Left renal pelvis (tissue), 4 donors: ENCODE measurements around the gene NUMB. TPM values are rescaled to one million over a fixed set of nuclear protein-coding genes. Genes with fewer than 3 reads are reported as not detected.
"Not testable (repeated sequence)": the region's sequence is repeated elsewhere in the genome, so short reads cannot be mapped to it uniquely, and the experiment has no call there.

ENCODE experiments used
- DNase-seq, 4 donors: peaks; one replicate each; pipeline ENCODE4 v3.0.0-alpha.2; 2013; ENCODE audit warnings: low read depth in 4 of 4, low spot score in 3 of 4
- polyA plus RNA-seq, 4 donors: library from polyadenylated mRNA; unstranded; fragments of 120-200 nt; gene quantifications; one replicate each; pipeline ENCODE4 v1.2.1, GENCODE V29; 2013; ENCODE audit not compliant: insufficient read length in 4 of 4

NUMB gene
- polyA plus RNA-seq, 4 donors: 58.9 to 109 (median 89.3) TPM

DNA sequence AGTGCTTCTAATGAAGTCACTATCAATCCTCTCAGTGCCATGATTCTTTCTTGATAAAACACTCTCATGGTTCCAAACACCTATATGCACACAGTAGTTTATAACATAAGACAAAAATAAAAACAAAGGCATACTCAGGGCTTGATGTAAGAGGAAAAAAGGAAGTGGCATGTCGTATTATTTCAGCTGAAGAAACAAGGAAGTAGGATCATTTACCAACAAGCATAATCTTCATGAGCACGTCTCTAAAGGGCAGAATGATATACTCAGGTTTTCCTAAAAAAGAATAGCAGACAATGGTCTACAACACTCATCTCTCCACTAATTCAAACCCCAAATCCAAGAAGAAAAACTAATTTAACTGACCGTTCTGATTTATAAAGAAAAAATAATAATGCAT lies 33.9 kb downstream of the NUMB start:
- no peak for DNase-seq

DNA sequence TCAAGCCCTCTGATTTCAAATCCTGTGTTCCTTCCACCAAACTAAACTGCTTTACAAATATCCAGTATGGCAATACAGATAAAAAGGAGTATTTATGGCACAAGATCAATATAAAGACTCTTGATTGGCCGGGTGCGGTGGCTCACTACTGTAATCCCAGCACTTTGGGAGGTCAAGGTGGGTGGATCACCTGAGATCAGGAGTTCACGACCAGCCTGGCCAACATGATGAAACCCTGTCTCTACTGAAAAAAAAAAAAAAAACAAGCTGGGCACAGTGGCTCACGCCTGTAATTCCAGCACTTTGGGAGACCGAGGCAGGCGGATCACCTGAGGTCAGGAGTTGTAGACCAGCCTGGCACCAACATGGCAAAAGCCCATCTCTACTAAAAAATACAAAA lies 35.3 kb downstream of the NUMB start:
- not testable (repeated sequence) for DNase-seq

DNA sequence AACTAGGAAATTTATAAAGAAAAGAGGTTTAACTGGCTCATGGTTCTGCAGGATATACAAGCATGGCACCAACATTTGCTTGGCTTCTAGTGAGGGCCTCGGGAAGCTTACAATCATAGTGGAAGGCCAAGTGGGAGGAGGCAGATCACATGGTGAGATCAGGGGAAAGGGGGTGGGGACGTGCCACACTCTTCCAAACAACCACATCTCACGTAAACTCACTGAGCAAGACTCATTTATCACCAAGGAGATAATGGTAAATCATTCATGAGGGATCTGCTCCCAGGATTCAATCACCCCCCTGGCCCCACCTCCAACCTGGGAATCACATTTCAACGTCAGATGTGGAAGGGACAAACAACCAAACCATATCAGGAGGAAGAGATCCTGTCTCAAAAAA lies 35.8 kb downstream of the NUMB start:
- DNase-seq: no peak

DNA sequence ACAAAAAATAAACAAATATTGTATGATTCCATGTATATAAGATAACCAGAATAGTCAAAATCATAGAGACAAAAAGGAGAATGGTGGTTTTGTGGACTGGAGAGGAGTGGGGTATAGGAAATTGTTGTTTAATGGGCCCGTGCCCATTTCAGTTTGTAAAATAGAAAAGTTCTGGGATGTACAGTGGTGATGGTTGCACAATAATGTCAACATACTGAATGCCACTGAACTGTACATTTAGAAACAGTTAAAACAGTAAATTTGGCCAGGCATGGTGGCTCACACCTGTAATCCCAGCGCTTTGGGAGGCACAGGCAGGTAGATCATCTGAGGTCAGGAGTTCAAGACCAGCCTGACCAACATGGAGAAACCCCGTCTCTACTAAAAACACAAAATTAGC lies 40.1 kb downstream of the NUMB start:
- no peak for DNase-seq

DNA sequence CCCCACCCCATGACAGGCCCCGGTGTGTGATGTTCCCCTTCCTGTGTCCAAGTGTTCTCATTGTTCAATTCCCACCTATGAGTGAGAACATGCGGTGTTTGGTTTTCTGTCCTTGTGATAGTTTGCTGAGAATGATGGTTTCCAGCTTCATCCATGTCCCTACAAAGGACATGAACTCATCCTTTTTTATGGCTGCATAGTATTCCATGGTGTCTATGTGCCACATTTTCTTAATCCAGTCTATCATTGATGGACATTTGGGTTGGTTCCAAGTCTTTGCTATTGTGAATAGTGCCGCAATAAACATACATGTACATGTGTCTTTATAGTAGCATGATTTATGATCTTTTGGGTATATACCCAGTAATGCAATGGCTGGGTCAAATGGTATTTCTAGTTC lies 52.1 kb downstream of the NUMB start:
- not testable (repeated sequence) for DNase-seq

DNA sequence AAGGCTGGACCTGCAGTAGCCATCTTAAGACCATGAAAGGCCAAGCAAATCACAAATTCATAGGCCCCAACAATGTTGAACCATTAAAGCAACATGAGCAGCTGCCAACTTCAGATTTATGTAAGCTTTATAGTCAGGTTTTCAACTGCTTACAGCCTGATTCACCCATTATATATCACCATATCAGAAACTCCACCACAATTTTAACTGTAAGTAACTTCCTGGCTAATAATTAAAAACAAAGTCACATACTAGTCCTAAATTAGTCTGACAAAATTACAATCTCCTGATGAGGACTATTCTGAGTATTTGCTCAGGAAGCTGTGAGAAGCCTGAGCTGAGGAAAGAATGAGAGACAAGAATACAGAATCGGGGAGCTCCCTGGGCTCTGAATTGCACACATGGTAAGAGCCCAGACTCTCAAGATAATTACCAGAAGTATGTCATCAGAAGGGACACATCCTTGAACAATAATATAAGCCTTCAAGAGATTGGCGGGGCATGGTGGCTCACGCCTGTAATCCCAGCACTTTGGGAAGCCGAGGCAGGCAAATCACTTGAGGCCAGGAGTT lies 55.1 kb downstream of the NUMB start:
- no peak for DNase-seq

DNA sequence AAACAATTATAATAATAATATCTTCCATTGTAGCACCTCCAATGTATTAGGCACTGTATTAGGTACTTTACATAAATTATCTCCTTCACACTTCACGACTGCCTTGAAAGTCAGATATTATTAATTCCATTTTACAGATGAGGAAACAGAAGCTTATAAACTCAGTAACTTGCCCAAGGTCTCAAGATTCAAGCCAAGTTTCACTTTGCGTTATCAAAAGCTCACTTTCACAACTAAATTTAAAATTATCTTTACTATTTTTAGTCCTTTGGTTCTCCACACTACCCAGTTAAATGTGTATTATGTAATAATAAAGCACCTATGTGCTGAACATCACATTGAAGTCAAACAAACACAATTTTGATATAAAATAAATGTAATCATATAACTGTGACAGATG lies 55.8 kb downstream of the NUMB start:
- no peak for DNase-seq

DNA sequence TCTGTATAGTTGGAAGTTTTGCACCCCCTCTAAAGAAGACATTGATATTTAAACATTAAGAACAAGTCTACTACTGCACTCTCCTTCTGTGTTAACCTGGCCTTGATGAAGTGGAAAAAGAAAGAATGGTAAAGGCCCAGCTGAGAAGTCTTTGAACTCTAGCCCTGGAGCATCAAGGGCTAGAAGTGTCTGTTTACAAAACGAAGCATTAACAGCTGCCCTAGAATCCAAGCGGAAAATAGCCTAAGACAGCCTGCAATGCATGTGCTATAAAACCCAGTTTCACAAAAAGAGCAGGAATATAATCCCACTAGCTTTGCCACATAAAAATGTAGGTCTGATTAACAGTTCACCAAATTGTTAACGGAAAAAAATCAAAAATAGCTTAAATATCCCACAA lies 60.5 kb downstream of the NUMB start:
- DNase-seq: no peak

DNA sequence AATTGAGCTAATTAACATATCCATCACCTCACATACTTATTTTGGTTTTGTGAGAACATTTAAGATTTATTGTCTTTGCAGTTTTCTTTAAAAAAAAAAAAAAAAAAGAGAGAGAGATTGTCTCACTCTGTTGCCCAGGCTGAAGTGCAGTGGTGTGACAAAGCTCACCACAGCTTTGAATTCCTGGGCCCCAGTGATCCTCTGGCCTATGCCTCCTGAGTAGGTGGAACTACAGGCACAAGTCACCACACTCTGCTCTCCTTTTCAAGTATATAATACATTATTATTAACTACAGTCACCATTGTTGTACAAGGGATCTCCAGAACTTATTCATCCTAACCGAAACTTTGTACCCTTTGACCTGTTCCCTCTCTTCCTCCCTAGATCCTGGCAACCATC lies 64.0 kb downstream of the NUMB start:
- no peak for DNase-seq

DNA sequence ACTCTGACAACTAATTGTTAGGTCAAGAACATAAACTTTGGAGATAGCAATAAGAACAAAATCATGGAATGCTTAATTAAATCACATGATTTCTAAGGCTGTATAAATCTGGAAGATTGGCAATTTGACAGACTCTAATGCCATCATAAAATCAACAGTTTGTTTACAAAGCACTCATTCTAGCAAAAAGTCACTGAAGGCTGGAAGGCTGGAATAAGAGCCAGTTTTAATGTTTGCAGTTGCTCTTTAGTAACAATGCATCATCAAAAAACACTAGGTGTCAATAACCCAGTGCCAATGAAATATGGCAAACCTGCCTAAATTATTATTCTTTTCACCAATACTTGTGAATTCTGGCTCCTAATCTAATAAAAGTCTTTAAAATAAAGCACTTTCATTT lies 65.0 kb downstream of the NUMB start:
- no peak for DNase-seq

DNA sequence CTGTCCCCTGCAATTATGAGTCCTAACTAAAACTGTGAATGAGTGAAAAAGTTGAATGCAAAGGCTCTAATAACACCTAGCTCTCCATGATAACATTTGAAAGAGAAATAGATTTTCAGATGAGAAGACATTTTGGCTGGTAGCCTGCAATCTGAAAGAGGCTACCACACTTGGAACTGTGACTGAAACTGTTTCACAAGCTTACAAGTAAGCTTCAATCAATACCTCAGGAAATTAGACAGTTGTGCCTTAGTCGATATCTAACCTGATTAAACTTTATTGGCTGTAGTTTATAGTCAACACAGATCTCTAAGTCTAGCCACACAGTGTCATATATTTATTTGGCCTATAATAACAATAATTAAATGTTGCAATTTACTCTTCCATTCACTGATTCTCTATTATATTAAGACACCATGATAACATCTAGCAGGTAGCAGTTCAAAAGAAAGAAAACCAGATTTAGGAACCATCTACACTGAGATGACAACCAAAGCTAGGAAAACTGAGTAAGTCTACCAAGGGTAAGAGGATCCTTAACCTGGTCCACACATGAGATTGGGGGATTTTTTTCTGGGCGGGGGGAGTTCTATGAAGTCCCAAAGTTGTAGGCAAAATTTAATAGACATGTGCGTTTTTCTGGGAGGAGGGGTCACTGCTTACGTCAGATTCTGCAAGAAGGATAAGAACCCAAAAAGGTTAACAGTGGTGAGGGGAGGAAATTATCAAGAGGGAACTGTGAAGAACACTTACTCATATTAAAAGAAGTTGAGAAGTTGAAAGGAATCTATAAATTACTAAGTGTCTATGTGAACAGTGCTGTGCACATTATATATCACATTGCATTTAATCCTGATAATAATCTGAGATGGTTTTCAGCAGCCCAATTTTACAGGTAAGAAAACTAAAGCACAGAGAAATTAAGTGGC lies 65.8 kb downstream of the NUMB start:
- no peak for DNase-seq

DNA sequence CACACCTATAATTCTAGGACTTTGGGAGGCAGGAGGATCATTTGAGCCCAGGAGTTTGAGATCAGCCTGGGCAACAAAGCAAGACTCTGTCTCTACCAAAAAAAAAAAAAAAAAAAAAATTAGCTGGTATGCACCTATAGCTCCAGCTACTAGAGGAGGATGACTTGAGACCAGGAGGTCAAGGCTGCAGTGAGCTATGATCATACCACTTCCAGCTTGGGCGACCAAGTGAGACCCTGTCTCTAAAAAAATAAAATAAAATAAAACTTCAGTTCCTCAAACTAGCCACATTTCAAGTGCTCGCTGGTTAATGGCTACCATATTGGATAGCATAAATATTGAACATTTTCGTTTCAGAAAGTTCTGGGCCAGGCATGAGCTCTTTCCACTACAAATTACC lies 70.5 kb downstream of the NUMB start:
- DNase-seq: not testable (repeated sequence)

DNA sequence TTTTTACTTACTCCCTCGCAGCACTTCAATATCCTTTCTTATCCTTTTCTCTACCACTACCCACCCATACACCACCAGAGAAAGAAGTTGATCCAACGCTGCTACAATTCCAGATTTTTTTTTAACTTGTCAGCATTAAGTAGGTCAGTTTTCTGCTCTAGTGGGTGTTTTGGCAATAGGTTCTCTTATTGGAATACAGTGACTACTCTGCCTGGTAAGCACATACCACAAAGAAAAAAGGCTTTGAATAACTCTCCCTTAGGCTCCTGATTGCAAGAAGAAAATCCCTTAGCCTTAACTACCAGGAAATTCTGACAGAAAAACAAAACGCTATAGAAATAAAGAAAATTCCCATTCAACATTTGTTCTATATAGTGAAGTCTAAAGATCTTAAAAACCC lies 72.0 kb downstream of the NUMB start:
- no peak for DNase-seq

DNA sequence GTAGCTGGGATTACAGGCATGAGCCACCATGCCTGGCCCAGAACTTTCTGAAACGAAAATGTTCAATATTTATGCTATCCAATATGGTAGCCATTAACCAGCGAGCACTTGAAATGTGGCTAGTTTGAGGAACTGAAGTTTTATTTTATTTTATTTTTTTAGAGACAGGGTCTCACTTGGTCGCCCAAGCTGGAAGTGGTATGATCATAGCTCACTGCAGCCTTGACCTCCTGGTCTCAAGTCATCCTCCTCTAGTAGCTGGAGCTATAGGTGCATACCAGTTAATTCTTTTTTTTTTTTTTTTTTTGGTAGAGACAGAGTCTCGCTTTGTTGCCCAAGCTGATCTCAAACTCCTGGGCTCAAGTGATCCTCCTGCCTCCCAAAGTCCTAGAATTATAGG lies 73.3 kb downstream of the NUMB start:
- DNase-seq: not testable (repeated sequence)

DNA sequence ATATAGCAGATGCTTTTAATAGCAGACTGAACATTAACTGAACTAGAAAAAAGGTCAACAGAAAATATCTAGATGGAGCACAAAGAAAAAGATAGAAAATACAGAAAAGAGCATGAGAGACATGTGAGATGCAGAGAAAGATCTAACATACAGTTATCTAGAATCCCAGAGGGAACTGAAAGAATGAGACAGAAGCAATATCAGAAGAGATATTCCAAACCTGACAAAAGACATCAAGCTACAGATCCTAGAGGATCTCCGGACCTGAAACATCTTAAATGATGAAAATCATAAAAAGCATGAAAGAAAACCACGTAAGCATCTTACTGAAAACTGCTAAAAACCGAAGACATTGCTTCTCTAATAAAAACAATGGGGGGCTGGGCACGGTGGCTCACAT lies 75.0 kb downstream of the NUMB start:
- no peak for DNase-seq

DNA sequence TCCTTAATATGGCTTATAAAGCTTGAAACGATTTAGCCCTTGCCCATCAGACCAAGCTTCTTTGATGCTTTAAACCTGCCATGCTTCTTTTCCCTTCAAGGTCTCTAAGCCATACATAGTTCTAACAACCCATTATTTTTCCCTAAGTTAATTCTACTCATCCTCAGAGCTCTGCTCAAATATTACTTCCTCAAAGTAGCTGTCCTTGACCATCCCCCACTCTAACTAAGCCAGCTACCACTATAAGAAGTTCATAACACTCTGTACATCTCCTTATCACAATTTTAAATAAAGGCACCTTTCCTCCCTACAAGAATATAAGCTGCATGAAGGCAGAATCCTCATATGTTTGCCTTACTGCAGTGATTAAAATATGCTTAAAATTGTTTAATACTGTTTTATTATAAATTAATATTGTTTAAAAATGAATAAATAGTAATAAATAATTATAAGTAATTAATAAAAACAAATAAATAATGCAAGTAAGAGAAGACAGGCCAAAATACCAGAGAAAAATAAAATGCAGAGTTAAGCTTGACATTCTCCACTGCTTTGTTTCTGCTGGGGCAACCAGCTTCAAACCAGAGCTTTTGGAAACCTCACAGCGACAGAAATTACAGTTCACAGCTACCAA lies 76.8 kb downstream of the NUMB start:
- no peak for DNase-seq

DNA sequence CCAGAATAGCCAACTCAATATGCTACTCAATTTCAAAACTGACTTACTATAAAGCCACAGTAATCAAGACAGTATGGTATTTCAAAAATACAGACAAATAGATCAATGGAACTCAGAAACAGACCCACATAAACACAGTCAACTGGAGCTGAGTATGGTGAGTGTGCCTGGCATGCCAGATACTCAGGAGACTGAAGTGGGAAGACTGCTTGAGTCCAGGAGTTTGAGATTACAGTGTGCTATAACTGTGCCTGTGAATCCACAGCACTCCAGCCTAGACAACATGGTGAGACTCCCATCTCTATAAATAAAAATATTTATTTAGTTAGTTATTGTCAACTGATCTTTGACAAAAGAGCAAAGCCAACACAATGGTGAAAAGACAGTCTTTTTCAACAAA lies 81.8 kb downstream of the NUMB start:
- DNase-seq: no peak

DNA sequence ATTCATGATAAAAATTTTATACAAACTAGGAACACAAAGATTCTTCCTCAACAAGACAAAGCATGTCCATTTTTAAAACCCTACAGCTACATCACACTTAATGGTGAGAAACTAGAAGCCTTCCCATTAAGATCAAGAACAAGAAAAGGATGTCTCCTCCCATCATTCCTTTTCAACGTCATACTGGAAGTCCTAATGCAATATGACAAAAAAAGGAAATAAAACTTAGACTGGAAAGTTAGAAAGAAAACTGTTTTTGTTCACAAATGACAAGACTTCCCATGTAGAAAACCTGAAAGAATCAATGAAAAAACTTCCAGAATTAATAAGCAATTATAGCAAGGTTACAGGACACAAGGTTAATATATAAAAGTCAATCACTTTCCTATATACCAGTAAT lies 82.5 kb downstream of the NUMB start:
- no peak for DNase-seq

DNA sequence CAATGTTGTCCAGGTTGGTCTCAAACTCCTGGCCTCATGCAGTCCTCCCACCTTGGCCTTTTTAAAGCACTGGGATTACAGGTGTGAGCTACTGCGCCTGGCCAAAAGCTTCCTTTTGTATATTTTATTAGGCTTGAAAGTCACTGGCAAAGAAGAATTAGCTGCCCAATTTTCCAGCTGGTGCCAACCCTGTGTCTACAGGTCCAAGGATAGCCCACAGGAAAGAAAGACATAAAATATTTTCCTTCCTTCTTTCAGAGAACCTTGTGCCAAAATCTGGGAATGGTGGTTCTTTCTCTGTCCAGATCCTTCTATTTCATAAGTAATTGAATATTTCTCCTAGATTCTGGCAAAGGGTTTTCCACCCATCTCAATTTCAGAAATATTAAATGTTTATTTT lies 84.1 kb downstream of the NUMB start:
- DNase-seq: no peak

DNA sequence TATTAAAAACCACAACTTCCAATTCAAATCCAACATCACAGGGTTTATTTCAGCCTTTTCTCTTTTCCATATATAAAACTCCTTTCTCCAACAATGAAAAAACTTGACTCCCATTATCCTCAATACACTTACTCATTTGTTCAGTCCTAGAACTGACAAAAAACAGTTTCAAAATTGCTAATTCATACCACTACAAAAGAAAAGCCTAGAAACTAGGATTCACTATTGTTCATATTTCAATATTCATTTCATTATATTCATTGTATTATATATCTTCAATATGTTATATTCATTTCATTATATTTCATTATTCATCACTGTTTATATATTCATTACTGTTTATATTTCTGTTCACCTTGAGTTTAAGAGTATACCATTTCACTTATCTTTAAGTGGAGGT lies 85.8 kb downstream of the NUMB start:
- DNase-seq: no peak

DNA sequence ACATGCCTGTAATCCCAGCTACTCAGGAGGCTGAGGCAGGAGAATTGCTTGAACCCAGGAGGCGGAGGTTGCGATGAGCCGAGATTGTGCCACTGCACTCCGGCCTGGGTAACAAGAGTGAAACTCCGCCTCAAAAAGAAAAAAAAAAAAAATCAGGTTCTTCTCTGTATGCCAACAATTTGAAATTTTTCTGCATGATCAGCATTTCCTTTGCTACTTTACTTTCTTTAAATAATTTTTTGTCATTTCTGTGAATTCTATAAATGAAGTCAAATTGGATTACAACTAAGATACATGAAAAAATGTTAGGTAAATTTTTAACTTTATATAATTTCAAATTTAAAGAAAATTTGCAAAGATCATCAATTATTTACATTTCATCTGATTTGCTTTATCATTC lies 87.8 kb downstream of the NUMB start:
- DNase-seq: no peak

DNA sequence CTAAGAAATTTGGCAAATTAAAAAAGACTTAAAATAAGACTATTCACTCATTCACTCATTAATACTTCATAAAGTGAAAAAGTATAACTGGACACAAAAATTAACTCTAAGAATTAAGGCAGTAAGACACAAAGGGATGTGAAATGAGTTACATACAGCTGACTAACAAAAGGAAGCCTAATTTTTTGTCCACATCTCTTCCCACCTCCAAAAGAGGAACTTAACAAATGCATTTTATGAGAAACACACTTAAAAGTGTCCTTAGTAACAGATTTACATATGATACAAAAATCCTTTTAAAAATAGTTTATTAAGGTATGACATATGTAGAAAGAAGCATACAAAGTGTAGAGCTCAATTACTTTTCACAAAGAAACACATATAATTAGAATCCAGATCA lies 88.9 kb downstream of the NUMB start:
- DNase-seq: no peak
